SHP77 (cell line): ENCODE data around the gene TTC6.

ENCODE experiments used
- DNase-seq, 2 experiments: peaks; one replicate each; lab custom pipeline; 2025; lab: John Stamatoyannopoulos, UW

The TTC6 gene

GRCh38 chr14:37623971-37624370 is 28.5 kb downstream of the TTC6 start:
- DNase-seq, result no peak

DNA sequence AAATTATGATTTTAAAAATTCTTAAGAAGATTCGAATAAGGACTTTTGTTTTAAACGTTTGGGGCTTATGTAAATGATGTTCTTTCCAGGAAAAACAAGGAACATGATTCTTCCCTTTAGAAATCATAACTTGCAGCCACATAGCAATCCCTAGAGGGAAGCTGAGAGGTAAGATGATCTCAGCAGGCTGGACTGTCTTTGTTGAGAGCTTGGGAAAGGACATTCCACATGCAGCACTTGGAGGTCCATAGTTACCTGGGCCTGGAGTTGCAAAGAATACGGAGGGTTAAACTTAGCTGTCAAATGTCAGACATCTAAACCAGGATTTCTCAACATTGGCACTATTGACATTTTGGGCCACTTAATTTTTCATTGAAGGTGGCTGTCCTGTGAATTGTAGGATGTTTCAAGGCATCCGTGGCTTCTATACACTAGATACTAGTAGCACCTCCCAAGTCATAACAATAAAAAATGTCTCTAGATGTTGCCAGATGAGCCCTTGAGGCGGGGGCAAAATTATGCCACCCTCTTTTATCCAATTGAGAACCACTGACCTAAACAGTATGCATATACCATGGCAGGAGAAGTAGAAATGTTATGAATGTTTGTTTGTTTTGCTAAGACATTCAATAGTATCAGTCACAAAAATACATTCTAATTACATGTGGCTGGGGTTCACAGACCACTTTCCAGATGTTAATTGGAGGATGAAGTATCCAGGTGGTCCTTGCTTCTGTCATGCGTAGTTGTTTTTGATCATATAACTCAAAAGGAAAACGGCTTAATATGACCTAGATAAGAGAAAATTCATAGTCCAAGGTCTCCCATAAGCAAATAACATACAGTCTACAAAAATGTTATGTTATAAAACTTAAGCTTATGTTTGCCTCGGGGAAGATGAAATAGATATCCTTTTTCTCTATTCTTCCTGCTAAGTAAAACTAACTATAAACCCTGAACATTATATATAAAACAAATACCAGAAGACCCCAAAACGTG is 30.5 kb downstream of the TTC6 start:
- DNase-seq, result no peak

DNA sequence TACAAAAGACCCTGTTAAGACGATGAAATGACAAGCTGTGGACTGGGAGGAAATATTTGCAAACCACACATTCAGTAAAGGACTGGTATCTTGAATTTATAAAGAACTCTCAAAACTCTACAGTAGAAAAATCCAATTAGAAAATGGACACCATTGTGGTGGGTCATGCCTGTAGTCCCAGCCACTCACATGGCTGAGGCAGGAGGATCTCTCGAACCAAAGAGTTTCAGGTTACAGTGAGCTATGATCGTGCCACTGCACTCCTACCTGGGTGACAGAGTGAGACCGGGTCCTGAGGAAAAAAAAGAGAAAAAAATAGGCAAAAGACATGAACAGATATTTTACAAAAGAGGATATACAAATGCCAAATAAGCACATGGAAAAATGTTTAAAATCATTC is 41.9 kb downstream of the TTC6 start:
- no peak for DNase-seq

DNA sequence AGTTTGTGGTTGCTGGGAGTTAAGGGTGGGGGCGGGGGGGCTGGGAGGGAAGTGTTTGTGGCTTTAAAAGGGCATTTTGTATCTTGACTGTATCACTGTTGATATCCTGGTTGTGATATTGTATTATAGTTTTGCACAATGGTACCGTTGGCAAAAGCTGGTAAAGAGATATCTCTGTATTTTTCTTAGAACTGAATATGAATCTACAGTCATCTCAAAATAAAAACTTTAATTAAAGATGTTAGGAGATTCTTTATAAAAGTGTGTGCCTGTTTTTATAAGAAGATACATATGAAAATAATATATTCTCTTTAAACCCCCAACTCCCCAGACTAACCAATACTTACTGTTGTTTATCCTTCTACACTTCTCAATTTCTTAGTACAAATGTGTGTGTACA is 43.2 kb downstream of the TTC6 start:
- no peak for DNase-seq

DNA sequence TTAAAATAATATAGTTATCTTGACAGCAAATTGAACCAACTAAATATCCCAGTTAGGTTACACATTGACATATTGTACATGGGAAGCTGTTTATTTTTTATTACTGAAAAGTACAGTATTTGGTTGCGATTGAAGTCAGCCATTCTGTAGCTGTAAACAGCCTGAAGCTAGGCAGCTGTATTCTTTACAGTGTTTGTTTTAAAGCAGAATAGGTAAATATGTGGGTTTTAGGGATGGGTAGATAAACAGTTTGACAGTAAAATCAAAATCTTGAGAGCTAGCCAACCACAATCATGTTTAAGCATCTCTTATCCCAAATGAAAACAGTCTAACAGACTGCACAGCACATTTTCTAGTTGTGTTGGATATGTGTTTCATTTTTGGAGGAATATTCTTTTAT is 45.7 kb downstream of the TTC6 start:
- DNase-seq, result no peak

GRCh38 chr14:37642125-37642524 is 46.7 kb downstream of the TTC6 start:
- no peak for DNase-seq

GRCh38 chr14:37643701-37644100 is 48.3 kb downstream of the TTC6 start:
- DNase-seq, result no peak
